Activated T-helper 1 cell treated with Interleukin-2 at 50 U/mL for 16 hours (primary cell): ENCODE measurements around the gene CCIN.
"Not testable (repeated sequence)": the region's sequence is repeated elsewhere in the genome, so short reads cannot be mapped to it uniquely, and the experiment has no call there.

Experiments used
- DNase-seq: peaks from one replicate; pipeline ENCODE4 v3.0.0-alpha.2; 2020; ENCODE audit warnings: low read depth

CCIN gene

GRCh38 chr9:36158917-36159316 is 10.3 kb upstream of the CCIN start:
- no peak for DNase-seq

- DNase-seq: not testable (repeated sequence)
Measured at GRCh38 chr9:36159509-36159908, 9.7 kb upstream of the CCIN start.

GRCh38 chr9:36160126-36160525 is 9.1 kb upstream of the CCIN start:
- not testable (repeated sequence) for DNase-seq

GRCh38 chr9:36161187-36161586 is 8.0 kb upstream of the CCIN start:
- DNase-seq: no peak

- DNase-seq: no peak
Measured at GRCh38 chr9:36162211-36162738, 6.9 kb upstream of the CCIN start.

- DNase-seq: no peak
Measured at GRCh38 chr9:36163049-36163785, 6.0 kb upstream of the CCIN start.

GRCh38 chr9:36163786-36164170 is 5.4 kb upstream of the CCIN start:
- no peak for DNase-seq

- DNase-seq: no peak
Measured at GRCh38 chr9:36164372-36164771, 4.8 kb upstream of the CCIN start.

GRCh38 chr9:36164989-36165388 is 4.2 kb upstream of the CCIN start:
- DNase-seq: no peak

GRCh38 chr9:36165826-36166167 is 3.4 kb upstream of the CCIN start:
- DNase-seq: no peak

- peak; percentile 75 for DNase-seq
Measured at GRCh38 chr9:36166168-36166927, 2.8 kb upstream of the CCIN start.

GRCh38 chr9:36169708-36170107 is 520 bp downstream of the CCIN start:
- no peak for DNase-seq

- no peak for DNase-seq
Measured at GRCh38 chr9:36170531-36170930, 1.3 kb downstream of the CCIN start.

GRCh38 chr9:36173861-36174260 is 4.7 kb downstream of the CCIN start:
- no peak for DNase-seq

- no peak for DNase-seq
Measured at GRCh38 chr9:36174271-36174670, 5.1 kb downstream of the CCIN start.

- DNase-seq: no peak
Measured at GRCh38 chr9:36174731-36175130, 5.5 kb downstream of the CCIN start.

- DNase-seq: not testable (repeated sequence)
Measured at GRCh38 chr9:36175209-36175608, 6.0 kb downstream of the CCIN start.

GRCh38 chr9:36176496-36176895 is 7.3 kb downstream of the CCIN start:
- DNase-seq: not testable (repeated sequence)

- no peak for DNase-seq
Measured at GRCh38 chr9:36177571-36177970, 8.4 kb downstream of the CCIN start.

GRCh38 chr9:36180243-36180642 is 11.1 kb downstream of the CCIN start:
- DNase-seq: not testable (repeated sequence)

- DNase-seq: no peak
Measured at GRCh38 chr9:36187414-36187813, 18.2 kb downstream of the CCIN start.

- no peak for DNase-seq
Measured at GRCh38 chr9:36188212-36188611, 19.0 kb downstream of the CCIN start.

GRCh38 chr9:36189976-36190375 is 20.8 kb downstream of the CCIN start:
- DNase-seq: no peak
